ENCODE data around the gene DRD4.
"Not testable (repeated sequence)": the region's sequence is repeated elsewhere in the genome, so short reads cannot be mapped to it uniquely, and the experiment has no call there.

DRD4 gene

DNA sequence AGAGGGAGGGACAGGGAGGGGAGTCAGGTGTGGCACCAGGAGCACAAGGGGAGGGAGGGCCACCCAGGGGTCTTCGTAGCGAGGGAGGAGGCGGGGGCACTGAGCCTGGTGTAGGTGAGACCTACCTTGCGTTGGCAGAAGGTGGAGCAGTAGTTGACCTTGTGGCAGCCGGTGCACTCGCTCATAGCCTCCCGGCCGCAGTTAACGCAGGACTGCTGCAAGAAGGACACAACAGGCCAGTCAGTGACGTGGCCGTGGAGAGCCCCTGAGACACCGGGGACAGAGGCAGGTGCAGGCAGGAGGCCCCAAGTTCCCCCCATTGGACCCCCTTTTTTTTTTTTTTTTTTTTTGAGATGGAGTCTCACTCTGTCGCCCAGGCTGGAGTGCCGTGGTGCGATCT, 16.8 kb downstream of the DRD4 start:
- intact Hi-C loops (cut with DNase I; ENCODE audit: low total_unique reads) = no loop called here
- no peak for DNase-seq
- H3K4me3 ChIP-seq = no peak overlapping the region
- no peaks in the 10 kb centered on the region for H3K9me3 ChIP-seq
- no peaks in the 10 kb centered on the region for H3K4me1 ChIP-seq
- no peak for TF ChIP-seq CTCF (IDR thresholded peaks at IDR 0.05)
- no peaks in the 10 kb centered on the region for H3K27me3 ChIP-seq
- H3K27ac ChIP-seq = no peak overlapping the region
- peaks cover 15 to 49% (median 21%) of the 10 kb centered on the region in 3 donors for H3K36me3 ChIP-seq

GRCh38 chr11:654444-654843, 17.4 kb downstream of the DRD4 start:
- H3K27ac ChIP-seq; intact Hi-C loops (cut with DNase I; ENCODE audit: low total_unique reads); H3K4me3 ChIP-seq; H3K4me1 ChIP-seq; H3K27me3 ChIP-seq; DNase-seq; H3K9me3 ChIP-seq: not testable (repeated sequence)
- peaks cover 15 to 55% (median 24%) of the 10 kb centered on the region in 3 donors for H3K36me3 ChIP-seq

GRCh38 chr11:655036-655726, 18.1 kb downstream of the DRD4 start:
- no peak for DNase-seq
- H3K36me3 ChIP-seq = peaks cover 15 to 62% (median 32%) of the 10 kb centered on the region in 3 donors
- H3K9me3 ChIP-seq = no peaks in the 10 kb centered on the region
- no peak for TF ChIP-seq CTCF (IDR thresholded peaks at IDR 0.05)
- intact Hi-C loops (cut with DNase I; ENCODE audit: low total_unique reads) = no loop called here
- H3K4me3 ChIP-seq = no peak overlapping the region
- H3K27me3 ChIP-seq = no peaks in the 10 kb centered on the region
- H3K4me1 ChIP-seq = no peaks in the 10 kb centered on the region
- no peak overlapping the region for H3K27ac ChIP-seq

DNA sequence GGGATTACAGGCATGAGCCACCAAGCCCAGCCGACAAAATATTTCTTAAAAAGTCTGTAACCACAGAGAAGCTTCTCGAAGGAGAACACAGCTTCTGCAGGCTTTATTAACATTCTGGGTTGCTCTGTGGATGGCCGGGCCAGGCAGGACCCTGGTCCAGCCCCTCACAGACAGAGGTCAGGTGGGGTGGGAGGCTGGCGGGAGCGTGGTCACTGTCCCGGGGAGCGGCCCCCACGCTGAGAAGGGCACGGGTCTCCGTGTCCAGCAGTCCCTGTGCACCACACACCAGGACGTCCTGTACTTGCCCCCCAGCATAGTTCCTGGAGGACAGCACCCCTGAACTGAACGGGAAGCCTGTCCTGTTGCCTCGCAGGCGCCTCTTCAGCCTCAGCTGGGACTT, 19.4 kb downstream of the DRD4 start:
- TF ChIP-seq CTCF (IDR thresholded peaks at IDR 0.05) = no peak
- peaks cover 8 to 64% (median 31%) of the 10 kb centered on the region in 3 donors for H3K36me3 ChIP-seq

DNA sequence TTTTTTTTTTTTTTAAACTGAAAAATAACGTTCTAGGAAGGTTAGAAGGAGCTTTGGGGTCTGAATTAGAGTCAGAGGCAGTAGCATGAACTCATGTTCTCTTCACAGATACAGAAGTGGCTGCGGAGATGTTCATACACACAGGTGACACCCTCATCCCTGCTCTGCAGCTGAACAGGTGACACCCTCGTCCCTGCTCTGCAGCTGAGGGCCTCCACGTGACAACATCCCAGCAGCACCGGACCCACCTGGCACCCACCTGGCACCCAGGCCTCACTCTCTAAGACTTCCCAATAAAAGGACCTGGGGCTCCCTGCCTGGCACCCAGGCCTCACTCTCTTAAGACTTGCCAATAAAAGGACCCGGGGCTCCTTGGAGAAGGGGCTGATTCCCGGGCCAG, 19.8 kb downstream of the DRD4 start:
- no peak overlapping the region for H3K4me3 ChIP-seq
- TF ChIP-seq CTCF (IDR thresholded peaks at IDR 0.05) = no peak
- no peak for DNase-seq
- no peaks in the 10 kb centered on the region for H3K9me3 ChIP-seq
- no peaks in the 10 kb centered on the region for H3K4me1 ChIP-seq
- peaks cover 7 to 64% (median 33%) of the 10 kb centered on the region in 3 donors for H3K36me3 ChIP-seq
- no peak overlapping the region for H3K27ac ChIP-seq
- intact Hi-C loops (cut with DNase I; ENCODE audit: low total_unique reads) = no loop called here
- H3K27me3 ChIP-seq = no peaks in the 10 kb centered on the region

More for the DNA sequence above, 19.4 kb downstream of the DRD4 start:
- intact Hi-C loops (cut with DNase I; ENCODE audit: low total_unique reads) = no loop called here
- Histone ChIP-seq H3K27me3 (no peaks in the 10 kb centered on the region), H3K9me3 (no peaks in the 10 kb centered on the region), H3K4me1 (no peaks in the 10 kb centered on the region), H3K27ac (no peak overlapping the region), H3K4me3 (no peak overlapping the region)
- DNase-seq = no peak

- no peaks in the 10 kb centered on the region for H3K27me3 ChIP-seq
- no peak for DNase-seq
- intact Hi-C loops (cut with DNase I; ENCODE audit: low total_unique reads) = no loop called here
- no peaks in the 10 kb centered on the region for H3K9me3 ChIP-seq
- no peak for TF ChIP-seq CTCF (IDR thresholded peaks at IDR 0.05)
- no peak overlapping the region for H3K4me3 ChIP-seq
- peaks cover 7 to 64% (median 35%) of the 10 kb centered on the region in 3 donors for H3K36me3 ChIP-seq
- H3K4me1 ChIP-seq = peaks cover 0 to 3% (median 0%) of the 10 kb centered on the region in 4 donors
- no peak overlapping the region for H3K27ac ChIP-seq
Observed at GRCh38 chr11:657691-658126, 20.6 kb downstream of the DRD4 start.
